ENCODE results near the gene ADA. TPM values are rescaled to one million over a fixed set of nuclear protein-coding genes. Genes with fewer than 3 reads are reported as not detected.

ADA gene
- total and polyA plus RNA-seq, 2 of the 13 experiments (the other 11 are each of a cell fraction or from before 2014, with no cell fraction given) = 2.5 to 11.3 TPM

- TF ChIP-seq RORA (CRISPR knock-in tag; IDR thresholded peaks at IDR 0.05) (no peak), BRD4 (CRISPR knock-in tag; IDR thresholded peaks at IDR 0.05) (0 out of 2 replicates have a peak, but pooled peaks have one; percentile 35), ZGPAT (CRISPR knock-in tag; IDR thresholded peaks at IDR 0.05) (no peak), PHF20 (CRISPR knock-in tag; IDR thresholded peaks at IDR 0.05) (no peak)
- no peak overlapping the region for H3K4me3 ChIP-seq (replicated peaks in 1 of 3; ENCODE audit: insufficient read depth in 1 of 3, low read depth in 2 of 3, low read length in 3 of 3)
- ChIA-PET CTCF (ENCODE audit: low intra/inter-chr PET ratio, low total read pairs) (no interaction called here), POLR2A (no interaction called here)
- no peak for DNase-seq (ENCODE audit: low spot score)
- peaks cover 11% of the 10 kb centered on the region for H3K4me1 ChIP-seq (ENCODE audit: insufficient read depth, low read length)
- in situ Hi-C loops (cut with HindIII; ENCODE audit: extremely low pct_ligation_motif_present, low pct_unique_long_range_greater_than_20kb) (no loop called here), intact Hi-C loops (cut with micrococcal nuclease; ENCODE audit: unreplicated experiment) (no loop called here)
- H3K9ac ChIP-seq (ENCODE audit: insufficient read depth, low read depth, low read length) = no peak overlapping the region
- H3K27ac ChIP-seq (ENCODE audit: extremely low read length, insufficient read depth, low read length) = no peak overlapping the region
- no peak for FAIRE-seq
- H3K36me3 ChIP-seq (replicated peaks in 1 of 2; ENCODE audit: control insufficient read depth in 1 of 2, insufficient read depth in 2 of 2, low read length in 2 of 2) = peaks cover 0 to 1% of the 10 kb centered on the region in 2 experiments; a peak in 3 of 5 replicates
- no peaks in the 10 kb centered on the region for H3K9me3 ChIP-seq (ENCODE audit: low read length)
- H3K4me2 ChIP-seq (ENCODE audit: low read depth, low read length) = no peak overlapping the region
- 89% methylated on average over 6 of the region's 6 CpGs for WGBS (ENCODE audit: low lambda C conversion rate)
- no TSS peak for BruUV-seq (replicated peaks)
- H4K20me1 ChIP-seq (ENCODE audit: insufficient read depth, low read length) = no peaks in the 10 kb centered on the region
- no peak overlapping the region for H2AFZ ChIP-seq (ENCODE audit: low read length)
- no peaks in the 10 kb centered on the region for H3K27me3 ChIP-seq (ENCODE audit: control insufficient read depth in 1 of 2, insufficient read depth in 2 of 2, low read length in 2 of 2)
- H3K79me2 ChIP-seq (ENCODE audit: insufficient read depth, low read length) = no peaks in the 10 kb centered on the region
- ATAC-seq = no peak
Observed at GRCh38 chr20:44585057-44585963, 66.2 kb downstream of the ADA start.

- Histone ChIP-seq H3K27me3 (ENCODE audit: control insufficient read depth in 1 of 2, insufficient read depth in 2 of 2, low read length in 2 of 2) (no peaks in the 10 kb centered on the region), H3K4me1 (ENCODE audit: insufficient read depth, low read length) (peaks cover 11% of the 10 kb centered on the region), H3K9ac (ENCODE audit: insufficient read depth, low read depth, low read length) (no peak overlapping the region), H2AFZ (ENCODE audit: low read length) (no peak overlapping the region), H3K27ac (ENCODE audit: extremely low read length, insufficient read depth, low read length) (no peak overlapping the region), H3K36me3 (replicated peaks in 1 of 2; ENCODE audit: control insufficient read depth in 1 of 2, insufficient read depth in 2 of 2, low read length in 2 of 2) (no peaks in the 10 kb centered on the region; a peak in 1 of 5 replicates), H3K79me2 (ENCODE audit: insufficient read depth, low read length) (no peaks in the 10 kb centered on the region), H3K4me3 (replicated peaks in 1 of 3; ENCODE audit: insufficient read depth in 1 of 3, low read depth in 2 of 3, low read length in 3 of 3) (no peak overlapping the region), H4K20me1 (ENCODE audit: insufficient read depth, low read length) (no peaks in the 10 kb centered on the region), H3K4me2 (ENCODE audit: low read depth, low read length) (no peak overlapping the region), H3K9me3 (ENCODE audit: low read length) (no peaks in the 10 kb centered on the region)
- in situ Hi-C loops (cut with HindIII; ENCODE audit: extremely low pct_ligation_motif_present, low pct_unique_long_range_greater_than_20kb) = no loop called here
- 92% methylated on average over 4 of the region's 4 CpGs for WGBS (ENCODE audit: low lambda C conversion rate)
- FAIRE-seq (no peak), DNase-seq (ENCODE audit: low spot score) (no peak), ATAC-seq (peak; percentile 34; the same call in 1 of the 3 replicates)
- TF ChIP-seq E2F2 (CRISPR knock-in tag; IDR thresholded peaks at IDR 0.05; ENCODE audit: borderline replicate concordance) = no peak
- TF ChIP-seq KMT2A (CRISPR knock-in tag; IDR thresholded peaks at IDR 0.05) = no peak
- no peak for TF ChIP-seq ZNF333 (CRISPR knock-in tag; IDR thresholded peaks at IDR 0.05; ENCODE audit: borderline replicate concordance)
- TF ChIP-seq ZNF543 (CRISPR knock-in tag; IDR thresholded peaks at IDR 0.05) = no peak
- no peak for TF ChIP-seq GTF2F1 (IDR thresholded peaks at IDR 0.05; ENCODE audit: low read length)
- TF ChIP-seq ZNF510 (CRISPR knock-in tag; IDR thresholded peaks at IDR 0.05; ENCODE audit: low read depth) = no peak
- TF ChIP-seq STAG1 (CRISPR knock-in tag; IDR thresholded peaks at IDR 0.05) = no peak
- TF ChIP-seq ATF2 (CRISPR knock-in tag; IDR thresholded peaks at IDR 0.05) = no peak
- TF ChIP-seq RELA (CRISPR knock-in tag; IDR thresholded peaks at IDR 0.05) = no peak
- no peak for TF ChIP-seq CBFB (CRISPR knock-in tag; IDR thresholded peaks at IDR 0.05)
- intact Hi-C loops (cut with micrococcal nuclease; ENCODE audit: unreplicated experiment) = no loop called here
- no TSS peak for BruUV-seq (replicated peaks)
- POLR2A ChIA-PET = no interaction called here
- CTCF ChIA-PET (ENCODE audit: low intra/inter-chr PET ratio, low total read pairs) = no interaction called here
Observed at GRCh38 chr20:44584162-44584561, 67.3 kb downstream of the ADA start.

Data from HepG2 (cell line).